Measurements from ENCODE around the gene MYOG.

MYOG gene

GRCh38 chr1:203117611-203118575 is 32.1 kb upstream of the MYOG start:
- peak; percentile 87 for DNase-seq

DNA sequence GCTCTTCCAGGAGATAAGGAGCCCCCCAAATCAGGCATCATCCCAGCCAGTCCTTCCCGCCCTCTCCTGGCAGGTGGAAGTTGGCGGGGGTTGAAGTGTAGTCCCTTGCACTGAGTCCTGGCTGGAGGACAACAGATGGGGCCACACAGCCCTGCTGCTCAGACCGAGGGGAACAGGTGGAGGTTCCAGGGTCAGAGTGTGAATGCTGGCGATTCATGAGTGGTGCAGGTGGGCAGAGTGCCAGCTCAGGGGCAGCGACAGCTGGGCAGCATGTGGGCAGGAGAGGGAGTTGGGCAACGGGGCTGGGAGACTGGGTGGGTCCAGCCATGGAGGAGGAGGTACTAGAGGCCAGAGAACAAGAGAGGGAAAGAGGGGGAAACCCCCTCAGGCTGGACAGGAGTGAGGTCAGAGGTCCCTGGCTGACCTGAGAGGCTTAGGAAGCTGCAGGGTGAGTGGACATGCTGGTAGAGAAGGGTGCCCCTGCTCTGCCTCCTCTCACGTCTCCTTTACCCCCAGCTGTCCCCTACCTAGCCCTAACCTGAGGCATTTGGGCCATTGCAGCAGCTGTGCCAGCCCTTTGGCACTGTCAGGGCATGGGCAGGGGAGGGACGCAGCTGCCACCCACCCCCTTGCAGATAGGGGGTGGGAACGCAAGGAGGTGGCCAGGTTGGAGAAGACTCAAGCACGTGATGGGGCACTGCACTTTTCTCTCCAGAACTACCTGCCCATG is 30.4 kb upstream of the MYOG start:
- DNase-seq, result peak; percentile 82

- no peak for DNase-seq
These were observed 28.4 kb upstream of the MYOG start for GRCh38 chr1:203114202-203114601.

GRCh38 chr1:203113308-203113707 is 27.5 kb upstream of the MYOG start:
- no peak for DNase-seq

GRCh38 chr1:203112475-203112874 is 26.7 kb upstream of the MYOG start:
- no peak for DNase-seq

GRCh38 chr1:203104789-203105390 is 19.1 kb upstream of the MYOG start:
- DNase-seq, result no peak

DNA sequence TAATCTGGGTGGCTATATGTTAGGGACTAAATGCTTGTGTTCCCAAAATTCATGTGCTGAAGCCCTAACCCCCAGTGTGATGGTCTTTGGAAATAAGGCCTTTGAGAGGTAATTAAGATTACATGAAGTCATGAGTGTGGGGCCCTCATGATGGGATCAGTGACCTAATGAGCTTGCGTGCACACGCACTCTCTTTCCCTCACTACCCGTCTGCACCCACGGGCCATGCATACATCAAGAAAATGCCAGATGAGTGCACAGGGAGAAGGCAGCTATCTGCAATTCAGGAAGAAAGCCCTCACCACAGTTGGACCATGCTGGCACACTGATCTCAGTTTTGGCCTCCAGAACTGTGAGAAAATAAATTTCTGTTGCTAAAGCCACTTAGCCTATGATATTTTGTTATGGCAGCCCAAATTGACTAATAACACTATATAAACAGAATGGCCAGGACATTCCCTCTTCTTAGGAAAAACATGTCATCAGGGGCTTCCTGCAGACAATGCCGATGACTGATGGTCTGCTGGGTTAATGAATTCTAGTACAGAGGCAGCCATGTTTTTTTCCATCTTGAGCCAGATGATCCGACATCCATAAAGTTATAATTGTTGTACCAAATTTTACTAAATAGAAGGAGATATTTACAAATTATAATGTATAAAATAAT is 18.1 kb upstream of the MYOG start:
- DNase-seq, result no peak

GRCh38 chr1:203103216-203103615 is 17.4 kb upstream of the MYOG start:
- no peak for DNase-seq

- DNase-seq, result no peak
These were observed 16.2 kb upstream of the MYOG start for GRCh38 chr1:203101813-203102634.

GRCh38 chr1:203100516-203100869 is 14.7 kb upstream of the MYOG start:
- no peak for DNase-seq

DNA sequence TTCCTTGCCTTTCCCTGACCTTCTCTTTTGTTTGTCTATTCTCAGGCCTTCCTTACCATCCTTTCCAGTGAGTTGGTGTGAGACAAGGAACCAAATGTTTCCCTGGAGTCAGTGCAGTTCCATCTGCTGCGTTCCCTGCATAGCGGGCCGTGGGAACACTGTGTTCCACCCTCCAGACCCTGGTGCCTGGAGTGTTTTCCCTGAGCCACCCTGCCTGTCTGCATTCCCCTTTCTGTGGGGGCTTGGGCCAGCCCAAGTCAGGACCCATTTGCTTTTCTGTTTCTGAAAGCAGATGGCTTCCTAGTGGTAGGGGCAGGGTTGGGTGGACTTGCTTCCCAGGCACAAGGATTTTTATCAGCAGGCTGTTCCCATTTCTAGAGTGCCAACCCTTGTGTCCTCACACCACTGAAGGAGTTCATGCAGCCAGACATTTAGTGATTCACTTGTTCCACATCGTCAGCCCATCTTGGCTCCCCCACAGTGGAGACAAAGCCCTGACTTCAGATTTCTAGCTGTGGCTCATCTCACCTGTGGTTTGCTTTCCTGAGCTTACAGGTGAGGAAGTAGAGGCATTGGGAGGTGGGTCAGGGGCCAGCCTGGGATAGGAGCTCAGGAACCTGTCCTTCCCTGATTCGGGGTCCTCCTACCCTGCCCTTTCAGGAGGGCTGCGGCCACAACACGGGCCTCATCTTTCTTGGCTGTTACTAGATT is 14.1 kb upstream of the MYOG start:
- DNase-seq, result no peak

DNA sequence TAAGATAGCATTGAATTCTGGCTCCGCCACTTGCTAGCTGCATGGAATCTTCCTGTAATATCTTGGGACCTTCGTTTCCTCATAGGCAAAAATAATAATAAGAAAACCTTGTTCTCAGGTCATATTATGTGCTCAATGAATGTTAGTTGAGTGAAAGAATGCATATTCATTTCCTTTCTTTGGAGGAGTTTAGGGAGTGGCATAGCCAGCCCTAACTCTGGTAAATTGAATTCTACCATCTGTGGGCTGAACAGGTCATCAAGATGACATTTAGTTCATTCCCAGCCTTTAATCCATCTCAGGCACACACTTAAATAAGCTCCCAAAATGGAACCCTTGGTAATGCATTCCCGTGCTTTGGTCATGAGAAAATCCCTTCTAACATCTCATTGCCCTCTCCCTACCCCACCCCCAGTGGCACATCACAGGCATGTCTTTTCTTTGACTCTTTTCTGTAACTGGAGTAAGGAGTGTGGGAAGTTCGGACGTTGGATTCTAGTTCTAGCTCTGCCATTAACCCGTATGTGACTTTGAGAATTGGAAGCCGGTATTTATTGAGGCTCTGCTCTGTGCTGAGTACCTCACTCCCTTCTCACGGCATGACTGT is 13.2 kb upstream of the MYOG start:
- DNase-seq, result no peak

- DNase-seq, result no peak
These were observed 12.6 kb upstream of the MYOG start for GRCh38 chr1:203098445-203098844.

- DNase-seq, result no peak
These were observed 11.2 kb upstream of the MYOG start for GRCh38 chr1:203097001-203097400.

GRCh38 chr1:203096566-203096965 is 10.8 kb upstream of the MYOG start:
- peak; percentile 8 for DNase-seq

DNA sequence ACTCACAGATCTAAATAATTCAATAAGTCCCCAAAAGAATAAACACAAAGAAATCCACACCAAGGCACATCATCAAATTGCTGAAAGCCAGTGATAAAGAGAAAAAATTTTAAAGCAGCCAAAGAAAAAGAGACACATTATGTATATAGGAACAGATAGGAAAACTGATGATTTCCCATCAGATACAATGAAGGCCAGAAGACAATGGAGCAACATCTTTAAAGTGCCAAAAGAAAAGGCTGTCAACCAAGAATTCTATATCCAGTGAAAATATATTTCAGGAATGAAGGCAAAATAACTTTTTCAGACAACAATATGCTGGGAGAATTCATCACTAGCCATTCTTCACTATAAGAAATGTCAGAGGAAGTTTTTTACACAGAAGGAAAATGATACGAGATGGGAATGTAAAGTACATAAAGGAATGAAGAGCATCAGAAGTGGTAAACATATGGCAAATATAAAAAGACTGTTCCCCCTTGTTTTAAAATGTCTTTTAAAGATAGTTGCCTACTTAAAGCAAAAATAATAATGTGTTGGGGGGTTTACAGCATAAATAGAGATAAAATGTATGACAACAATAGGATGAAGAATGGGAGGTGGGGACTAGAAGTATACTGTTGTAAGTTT is 9.4 kb upstream of the MYOG start:
- DNase-seq, result no peak

GRCh38 chr1:203093754-203094410 is 8.1 kb upstream of the MYOG start:
- DNase-seq, result no peak

- DNase-seq, result no peak
These were observed 6.0 kb upstream of the MYOG start for GRCh38 chr1:203091761-203092330.

DNA sequence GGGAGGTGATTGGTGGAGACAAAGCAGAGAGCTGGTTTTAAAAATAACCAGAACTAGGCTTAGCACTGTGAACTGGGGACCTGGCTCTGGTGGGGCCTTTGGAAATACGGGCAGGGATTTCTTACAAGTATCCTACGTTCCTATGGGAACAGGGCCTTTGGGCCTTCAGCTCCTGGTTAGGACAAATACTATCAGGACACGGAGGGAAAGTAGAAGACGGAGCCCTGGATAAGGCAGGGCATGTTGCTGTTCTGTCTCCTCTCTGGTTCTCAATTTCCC is 5.3 kb upstream of the MYOG start:
- no peak for DNase-seq

All from femur (tissue), 1 donor.